Uterus (tissue), 4 donors: ENCODE data around the gene CFAP141. TPM values are rescaled to one million over a fixed set of nuclear protein-coding genes. Genes with fewer than 3 reads are reported as not detected.

Experiments
- DNase-seq, 2 donors: peaks; one replicate each; pipeline ENCODE4 v3.0.0-alpha.2; 2019 to 2020
- H3K27ac ChIP-seq, 2 donors: fragments of 200-600 bp; sonication (generic); 1 replicate in 1 of 2; 2 replicates in 1 of 2; pipeline ENCODE4 v1.5.1; 2016 to 2018
- H3K27me3 ChIP-seq, 2 donors: fragments of 200-600 bp; sonication (generic); one replicate each; pipeline ENCODE4 v1.5.1; 2018 to 2019; ENCODE audit warnings: control low read depth in 1 of 2
- H3K36me3 ChIP-seq, 2 donors: fragments of 200-600 bp; sonication (generic); one replicate each; pipeline ENCODE4 v1.5.1; 2019; ENCODE audit warnings: control low read depth in 1 of 2
- H3K4me1 ChIP-seq, 2 donors: fragments of 200-600 bp; sonication (generic); one replicate each; pipeline ENCODE4 v1.5.1; 2018 to 2019; ENCODE audit warnings: control low read depth in 1 of 2
- H3K4me3 ChIP-seq, 2 donors: fragments of 200-600 bp; sonication (generic); 1 replicate in 1 of 2; 2 replicates in 1 of 2; pipeline ENCODE4 v1.5.1; 2018 to 2019; ENCODE audit warnings: mild to moderate bottlenecking in 1 of 2
- H3K9me3 ChIP-seq, 2 donors: fragments of 200-600 bp; sonication (generic); one replicate each; pipeline ENCODE4 v1.5.1; 2019; ENCODE audit warnings: control low read depth in 1 of 2
- POLR2A ChIP-seq, 2 donors: fragments of 450-650 bp; IDR thresholded peaks; one replicate each; pipeline ENCODE4 v1.6.1; 2016; ENCODE audit warnings: antibody characterized with exemption in 2 of 2, mild to moderate bottlenecking in 1 of 2, moderate library complexity in 1 of 2
- intact Hi-C: fragments of 100-400 bp; cut with DNase I; formaldehyde crosslinking; loops from one replicate; pipeline ENCODE4 v1.15.1; 2023; ENCODE audit warnings: low total_unique reads
- total RNA-seq, 4 donors: library from RNA; depleted of rRNA in 3 of 4; stranded (reverse); fragments of >200 nt in 3 of 4; gene quantifications; one replicate each; pipeline versions ENCODE4 v1.1.0 to v1.2.4, GENCODE V29; 2014 to 2023
- TF ChIP-seq, protein P1 (sequence below), 4 experiments: fragments of 200-600 bp in 2 of 4; fragments of 450-650 bp in 2 of 4; sonication (generic) in 2 of 4; IDR thresholded peaks; one replicate each; pipeline ENCODE4 v1.5.1; 2016 to 2019; ENCODE audit warnings: antibody characterized with exemption in 4 of 4, mild to moderate bottlenecking in 2 of 4, moderate library complexity in 1 of 4
- donor health status: DM: yes; HTN: yes; CAD: no.

The CFAP141 gene
- total RNA-seq, 4 donors from 2014 or later, result not detected

DNA sequence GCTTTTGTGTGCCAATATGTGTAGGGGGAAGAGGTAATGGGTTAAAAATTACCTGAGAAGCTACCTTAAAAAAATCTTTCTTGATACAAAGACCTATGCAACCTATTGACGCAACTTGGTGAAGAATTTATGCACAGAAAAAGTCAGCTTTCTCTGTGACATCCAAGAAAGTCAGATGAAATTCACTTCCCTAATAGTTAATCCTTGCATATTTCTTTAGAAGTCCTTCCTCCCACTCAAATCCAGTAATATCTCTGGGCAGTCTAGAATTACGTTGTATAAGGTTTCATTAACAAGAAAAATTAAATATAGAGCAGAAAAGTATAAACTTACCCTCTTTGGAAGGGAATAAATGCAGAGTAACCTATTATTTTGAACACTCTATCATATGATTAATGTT is 17.5 kb upstream of the CFAP141 start:
- Histone ChIP-seq H3K36me3 (no peaks in the 10 kb centered on the region), H3K27me3 (no peaks in the 10 kb centered on the region), H3K9me3 (no peaks in the 10 kb centered on the region), H3K4me3 (no peak overlapping the region), H3K4me1 (peaks cover 8 to 15% of the 10 kb centered on the region in 2 donors), H3K27ac (no peak overlapping the region)
- DNase-seq, result no peak
- intact Hi-C loops, result no loop called here
- no peak for TF ChIP-seq POLR2A (IDR thresholded peaks at IDR 0.05)
- TF ChIP-seq, protein P1, sequence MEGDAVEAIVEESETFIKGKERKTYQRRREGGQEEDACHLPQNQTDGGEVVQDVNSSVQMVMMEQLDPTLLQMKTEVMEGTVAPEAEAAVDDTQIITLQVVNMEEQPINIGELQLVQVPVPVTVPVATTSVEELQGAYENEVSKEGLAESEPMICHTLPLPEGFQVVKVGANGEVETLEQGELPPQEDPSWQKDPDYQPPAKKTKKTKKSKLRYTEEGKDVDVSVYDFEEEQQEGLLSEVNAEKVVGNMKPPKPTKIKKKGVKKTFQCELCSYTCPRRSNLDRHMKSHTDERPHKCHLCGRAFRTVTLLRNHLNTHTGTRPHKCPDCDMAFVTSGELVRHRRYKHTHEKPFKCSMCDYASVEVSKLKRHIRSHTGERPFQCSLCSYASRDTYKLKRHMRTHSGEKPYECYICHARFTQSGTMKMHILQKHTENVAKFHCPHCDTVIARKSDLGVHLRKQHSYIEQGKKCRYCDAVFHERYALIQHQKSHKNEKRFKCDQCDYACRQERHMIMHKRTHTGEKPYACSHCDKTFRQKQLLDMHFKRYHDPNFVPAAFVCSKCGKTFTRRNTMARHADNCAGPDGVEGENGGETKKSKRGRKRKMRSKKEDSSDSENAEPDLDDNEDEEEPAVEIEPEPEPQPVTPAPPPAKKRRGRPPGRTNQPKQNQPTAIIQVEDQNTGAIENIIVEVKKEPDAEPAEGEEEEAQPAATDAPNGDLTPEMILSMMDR (IDR thresholded peaks at IDR 0.05), result no peak

- H3K36me3 ChIP-seq, result no peaks in the 10 kb centered on the region
These were observed 16.8 kb upstream of the CFAP141 start for GRCh38 chr1:154222918-154223317.

DNA sequence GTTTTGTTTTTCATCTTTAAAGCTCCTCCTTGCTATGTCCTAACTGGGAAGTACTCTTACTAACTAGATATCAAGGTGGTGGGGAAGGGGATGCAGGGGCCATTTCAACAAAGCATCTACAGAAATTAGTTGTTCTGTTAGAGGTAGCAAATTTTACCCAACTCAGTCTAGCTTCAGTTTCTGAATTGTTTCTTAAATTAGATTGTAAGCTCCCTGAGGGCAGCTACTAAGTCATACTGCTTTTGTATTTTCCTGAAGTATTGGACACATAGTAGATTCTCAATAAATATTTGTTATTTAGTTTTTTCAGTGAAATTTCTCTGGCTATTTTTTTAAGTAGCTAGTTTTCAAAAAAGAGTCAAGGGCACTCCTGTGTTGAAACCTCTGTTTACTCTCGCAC is 16.4 kb upstream of the CFAP141 start:
- intact Hi-C loops, result no loop called here
- Histone ChIP-seq H3K27me3 (no peaks in the 10 kb centered on the region), H3K4me3 (peak overlapping the region in 1 of 2 donors; percentile 94), H3K36me3 (no peaks in the 10 kb centered on the region), H3K4me1 (peaks cover 8 to 19% of the 10 kb centered on the region in 2 donors), H3K27ac (peak overlapping the region in 1 of 2 donors; percentile 99), H3K9me3 (no peaks in the 10 kb centered on the region)
- no peak for DNase-seq
- TF ChIP-seq, protein P1 (IDR thresholded peaks at IDR 0.05), result no peak

More at GRCh38 chr1:154222918-154223317, 16.8 kb upstream of the CFAP141 start:
- Histone ChIP-seq H3K27me3 (no peaks in the 10 kb centered on the region), H3K4me3 (no peak overlapping the region), H3K9me3 (no peaks in the 10 kb centered on the region), H3K4me1 (peaks cover 8 to 17% of the 10 kb centered on the region in 2 donors), H3K27ac (no peak overlapping the region)
- DNase-seq, result no peak
- intact Hi-C loops, result no loop called here
- TF ChIP-seq, protein P1 (IDR thresholded peaks at IDR 0.05), result no peak
- TF ChIP-seq POLR2A (IDR thresholded peaks at IDR 0.05), result no peak

DNA sequence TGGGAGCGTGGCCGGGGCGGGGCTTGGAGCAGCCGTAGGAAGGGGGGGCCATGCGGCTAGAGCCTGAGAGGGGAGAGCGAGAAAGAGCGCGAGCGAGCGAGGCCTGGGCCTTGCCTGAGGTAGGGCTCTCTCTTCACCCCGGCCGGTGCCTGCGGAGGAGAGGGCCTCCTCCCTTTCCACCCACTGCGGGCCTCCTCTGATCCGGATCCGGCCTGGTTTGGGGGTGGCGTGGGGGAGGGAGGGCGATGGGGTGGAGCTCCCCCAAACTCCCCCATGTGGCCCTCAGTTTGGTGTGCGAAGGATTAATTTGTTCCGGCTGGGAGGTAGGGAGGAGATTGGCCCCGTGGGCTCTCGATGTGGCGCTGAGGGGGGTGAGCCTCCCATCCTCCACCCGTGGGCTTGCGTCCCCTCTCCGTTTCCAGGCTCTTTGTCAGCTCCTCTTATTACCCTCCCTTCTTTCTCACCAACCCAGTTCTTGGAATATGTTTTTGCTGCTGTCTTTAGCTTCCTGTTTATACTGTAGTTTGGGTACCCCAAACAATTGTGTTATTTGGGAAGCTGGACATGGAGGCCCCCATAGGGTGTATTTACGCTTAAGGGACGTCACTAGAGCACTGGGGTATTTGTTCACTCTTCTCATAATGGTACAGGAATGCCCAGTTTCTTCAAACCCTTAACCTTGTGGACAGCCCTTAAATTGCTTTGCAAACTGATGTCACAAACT is 15.3 kb upstream of the CFAP141 start:
- intact Hi-C loops, result no loop called here
- no peak for TF ChIP-seq POLR2A (IDR thresholded peaks at IDR 0.05)
- Histone ChIP-seq H3K9me3 (no peaks in the 10 kb centered on the region), H3K36me3 (no peaks in the 10 kb centered on the region), H3K4me1 (peaks cover 8 to 19% of the 10 kb centered on the region in 2 donors), H3K27me3 (no peaks in the 10 kb centered on the region), H3K4me3 (peak overlapping the region; percentile 84 to 94), H3K27ac (peak overlapping the region; percentile 98 to 99)
- DNase-seq, result peak in 1 of 2 donors; percentile 64

DNA sequence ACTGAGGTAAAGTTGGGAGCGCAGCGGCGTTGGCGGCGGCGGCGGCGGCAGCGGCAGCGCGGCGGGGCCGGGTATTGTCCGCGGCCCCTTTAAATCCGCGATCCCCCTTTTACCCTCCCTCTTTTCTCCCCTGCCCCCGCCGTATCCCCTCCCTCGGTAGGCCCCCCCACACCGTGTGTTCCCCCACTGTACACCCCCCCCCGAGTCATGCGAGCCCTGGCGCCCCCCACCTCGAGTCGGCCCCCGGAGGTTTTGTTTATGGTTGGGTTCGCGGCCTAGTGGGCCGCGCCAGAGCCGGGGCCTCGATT is 14.8 kb upstream of the CFAP141 start:
- Histone ChIP-seq H3K27me3 (no peaks in the 10 kb centered on the region), H3K4me1 (peaks cover 8 to 19% of the 10 kb centered on the region in 2 donors), H3K9me3 (no peaks in the 10 kb centered on the region), H3K36me3 (no peaks in the 10 kb centered on the region), H3K27ac (peak overlapping the region; percentile 98 to 99), H3K4me3 (peak overlapping the region; percentile 84 to 94)
- DNase-seq, result no peak
- TF ChIP-seq POLR2A (IDR thresholded peaks at IDR 0.05), result no peak
- TF ChIP-seq, protein P1 (IDR thresholded peaks at IDR 0.05), result no peak
- intact Hi-C loops, result loop anchor here (1.0 kb wide), 1 partner anchor 38 kb away; no protein-coding TSS in a partner anchor
